HG03378 (cell line): ENCODE data around the gene C5orf22.
"Not testable (repeated sequence)": the region's sequence is repeated elsewhere in the genome, so short reads cannot be mapped to it uniquely, and the experiment has no call there.

Experiments
- ATAC-seq: cut with Tn5 transposase; IDR thresholded peaks from one replicate; pipeline ENCODE4 v1.9.1; 2021; ENCODE audit warnings: mild to moderate bottlenecking, moderate library complexity; ENCODE audit not compliant: unreplicated experiment

C5orf22 gene

DNA sequence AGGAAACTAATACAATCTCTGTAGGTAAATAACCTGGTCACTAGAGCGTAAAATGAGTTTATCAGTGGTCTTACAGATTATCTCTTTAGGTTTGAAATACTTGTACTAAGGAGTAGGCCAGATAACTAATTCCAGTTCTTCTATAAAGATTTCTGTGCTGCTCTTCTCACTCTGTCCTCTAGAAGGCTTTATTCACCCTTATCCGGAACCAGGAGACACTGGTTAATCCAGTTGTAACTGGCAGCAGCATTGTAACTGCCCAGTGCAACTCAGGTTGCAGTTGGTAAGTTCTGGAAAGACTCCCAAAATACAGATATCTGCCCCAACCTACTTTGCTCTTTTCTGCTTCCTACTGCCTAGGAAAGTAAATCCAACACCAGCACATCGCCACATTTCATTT, 19.8 kb downstream of the C5orf22 start:
- no peak for ATAC-seq

GRCh38 chr5:31553863-31554262, 21.8 kb downstream of the C5orf22 start:
- no peak for ATAC-seq

DNA sequence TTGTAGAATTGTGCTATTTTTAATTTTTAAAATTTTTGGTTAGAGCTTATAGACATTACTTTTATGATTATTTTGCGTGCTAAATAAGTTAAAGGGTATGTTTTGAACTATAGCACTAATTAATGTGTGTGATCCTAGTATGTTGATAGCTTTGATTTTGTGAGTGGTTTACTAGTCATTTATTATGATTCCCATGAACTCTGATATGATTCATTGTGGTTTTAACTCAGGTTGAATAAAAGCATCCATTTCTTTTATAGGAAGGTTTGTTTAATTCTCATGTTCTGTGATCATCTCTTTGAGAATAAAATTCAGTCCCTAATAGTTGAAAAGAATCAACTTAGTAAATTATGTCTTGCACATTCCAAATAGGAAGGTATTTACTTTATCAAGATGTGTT, 22.5 kb downstream of the C5orf22 start:
- no peak for ATAC-seq

GRCh38 chr5:31556461-31556860, 24.4 kb downstream of the C5orf22 start:
- ATAC-seq, result no peak

DNA sequence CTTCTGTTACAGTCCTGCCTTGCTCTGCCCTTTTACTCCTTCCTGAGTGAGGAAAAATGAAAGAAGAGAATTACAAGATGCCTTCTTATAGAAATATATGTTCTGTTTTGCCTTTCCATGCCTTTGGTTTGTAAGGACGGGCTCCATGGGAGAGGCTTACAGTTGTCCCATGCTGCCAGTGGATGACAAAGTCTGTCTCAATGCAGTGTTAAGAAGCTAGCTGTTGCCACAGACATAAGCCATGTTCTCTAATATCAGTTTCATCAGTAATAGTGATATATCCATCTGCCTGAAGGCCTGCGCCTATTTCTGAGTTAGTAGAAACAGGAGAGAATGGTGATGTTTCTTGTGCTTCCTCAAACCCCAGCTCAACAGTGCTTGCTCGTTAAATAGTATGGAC, 27.8 kb downstream of the C5orf22 start:
- ATAC-seq, result no peak

GRCh38 chr5:31561946-31562345, 29.8 kb downstream of the C5orf22 start:
- no peak for ATAC-seq

DNA sequence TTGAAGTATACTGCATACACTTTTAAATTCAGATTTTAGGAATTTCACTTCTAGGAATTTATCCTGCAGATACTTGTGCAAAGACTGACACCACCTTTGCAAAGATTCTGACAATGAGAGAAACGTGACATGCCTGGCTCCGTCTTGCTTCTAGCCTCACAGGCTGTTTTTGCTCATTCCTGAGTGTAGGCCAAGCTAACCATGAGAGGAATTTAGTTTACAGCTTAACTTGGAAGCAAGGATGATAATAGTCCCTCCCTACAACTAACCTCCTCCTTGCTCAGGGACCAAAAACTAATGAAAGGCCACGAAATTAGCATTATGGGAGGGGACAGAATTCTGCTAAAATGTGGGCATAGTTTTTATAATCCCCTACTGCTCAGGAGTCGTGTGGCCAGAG, 31.1 kb downstream of the C5orf22 start:
- no peak for ATAC-seq

DNA sequence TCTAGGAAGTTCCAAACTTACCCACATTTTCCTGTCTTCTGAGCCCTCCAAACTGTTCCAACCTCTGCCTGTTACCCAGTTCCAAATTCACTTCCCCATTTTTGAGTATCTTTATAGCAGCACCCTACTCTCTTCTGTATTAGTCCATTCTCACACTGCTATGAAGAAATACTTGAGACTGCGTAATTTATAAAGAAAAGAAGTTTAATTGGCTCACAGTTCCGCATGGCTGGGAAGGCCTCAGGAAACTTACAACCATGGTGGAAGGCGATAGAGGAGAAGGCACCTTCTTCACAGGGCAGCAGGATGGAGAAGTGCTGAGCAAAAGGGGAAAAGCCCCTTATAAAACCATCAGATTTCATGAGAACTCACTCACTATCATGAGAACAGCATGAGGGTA, 34.3 kb downstream of the C5orf22 start:
- ATAC-seq, result not testable (repeated sequence)

GRCh38 chr5:31568302-31568835, 36.3 kb downstream of the C5orf22 start:
- no peak for ATAC-seq

GRCh38 chr5:31569068-31569467, 37.0 kb downstream of the C5orf22 start:
- ATAC-seq, result no peak

DNA sequence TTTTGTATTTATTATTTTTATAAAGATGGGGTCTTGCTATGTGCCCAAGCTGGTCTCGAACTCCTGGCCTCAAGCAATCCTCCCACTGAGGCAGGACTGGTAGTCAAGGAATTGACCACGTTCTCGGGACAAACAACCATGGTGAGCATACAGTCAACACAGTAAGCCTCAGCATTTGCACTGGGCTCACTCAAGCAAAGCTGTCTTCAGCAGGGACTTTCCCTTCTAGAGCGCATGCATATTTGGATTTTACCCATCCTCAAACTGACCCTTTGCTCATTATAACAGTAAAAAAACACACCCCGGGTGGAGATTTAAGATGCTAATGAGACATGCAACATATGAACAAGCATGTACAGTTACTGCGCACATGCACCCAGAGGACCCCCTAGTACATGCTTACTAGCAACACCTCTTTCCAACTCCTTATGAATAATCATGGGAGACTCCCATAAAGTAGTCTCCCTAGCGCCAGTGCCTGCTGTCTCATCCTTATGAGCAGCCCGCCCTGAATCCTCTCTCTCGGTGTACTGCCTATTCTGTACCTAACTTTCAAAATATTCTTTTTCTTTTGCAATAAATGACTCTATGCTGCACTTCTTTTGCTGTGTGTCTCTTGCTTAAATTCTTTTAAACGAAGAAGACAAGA, 41.5 kb downstream of the C5orf22 start:
- peak; percentile 77 for ATAC-seq

DNA sequence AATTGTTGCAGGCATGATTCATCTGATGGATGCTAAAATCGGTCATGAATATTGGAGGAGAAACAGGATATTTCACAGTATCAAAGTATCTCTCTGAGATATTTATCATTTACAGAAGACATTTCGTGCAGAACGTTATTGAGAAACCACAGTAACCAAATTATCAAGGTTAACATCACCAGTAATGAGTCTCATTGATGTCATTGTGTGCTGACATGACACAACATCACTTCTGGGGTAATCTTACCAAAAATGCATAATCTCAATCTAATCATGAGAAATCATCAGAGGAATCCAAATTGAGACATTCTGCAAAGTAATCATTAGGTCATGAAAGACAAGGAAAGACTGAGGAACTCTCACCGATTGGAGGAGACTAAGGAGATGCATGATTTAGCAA, 42.7 kb downstream of the C5orf22 start:
- no peak for ATAC-seq

DNA sequence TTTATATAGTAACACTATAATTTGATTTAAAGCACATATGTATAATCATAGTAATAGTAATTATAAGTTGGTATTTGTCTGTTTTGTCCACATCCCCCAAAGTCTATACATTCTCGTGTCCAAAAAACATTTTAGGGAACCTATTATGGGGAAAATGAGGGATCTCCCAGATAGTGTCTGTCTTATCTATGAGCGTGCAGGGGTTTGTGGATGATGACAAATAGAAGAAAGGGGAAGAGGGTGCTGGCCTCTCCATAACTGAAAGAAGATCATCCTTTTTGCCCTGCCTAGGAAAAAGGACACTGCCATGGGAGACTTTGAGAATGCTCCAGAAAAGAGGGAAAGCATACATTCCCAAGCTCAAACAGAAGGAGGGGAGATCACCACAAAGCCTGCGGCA, 45.3 kb downstream of the C5orf22 start:
- ATAC-seq, result no peak

DNA sequence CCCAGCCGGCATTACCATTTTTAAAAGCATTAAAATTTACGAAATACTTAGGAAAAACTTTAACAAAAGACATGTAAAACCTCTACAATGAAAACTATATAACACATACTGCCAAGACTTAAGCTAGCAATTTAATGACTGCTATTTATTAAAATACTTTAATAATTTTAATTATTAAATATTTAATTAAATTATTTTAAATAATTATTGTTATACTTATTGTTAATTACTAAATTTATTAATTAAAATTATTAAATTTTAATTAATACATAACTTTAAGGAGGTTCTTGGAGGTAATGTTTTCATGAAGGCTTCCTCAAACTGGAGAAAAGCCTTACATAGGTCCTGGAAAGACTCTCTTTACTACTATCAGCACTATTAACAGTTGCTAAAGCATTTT, 47.5 kb downstream of the C5orf22 start:
- no peak for ATAC-seq

DNA sequence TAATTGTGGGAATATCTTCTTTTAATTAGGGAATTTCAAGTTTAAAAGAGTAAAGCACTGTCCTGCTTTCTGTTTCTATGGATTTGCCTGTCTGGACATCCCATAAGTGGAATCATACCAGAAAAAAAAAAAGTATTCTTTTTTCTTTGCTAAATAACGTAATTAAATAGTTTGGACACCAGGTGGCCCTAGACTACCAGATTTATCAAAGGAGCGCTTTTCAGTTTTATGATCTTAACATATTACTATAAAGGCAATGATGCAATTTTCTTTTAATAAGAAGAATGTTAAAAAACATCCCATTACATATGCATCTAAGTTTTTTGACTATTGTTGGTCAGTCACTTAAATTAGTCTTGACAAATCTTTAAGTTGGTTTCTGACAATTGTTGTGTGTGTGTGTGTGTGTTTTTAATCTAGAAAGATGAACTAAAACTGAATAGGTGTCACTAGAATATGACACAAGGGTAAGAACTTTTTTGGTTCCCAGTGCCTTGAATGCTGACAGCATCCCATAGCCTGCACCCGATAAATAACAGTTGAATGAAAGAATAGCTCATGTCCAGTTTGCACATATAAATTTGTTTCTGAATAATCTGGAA, 49.5 kb downstream of the C5orf22 start:
- ATAC-seq, result no peak

DNA sequence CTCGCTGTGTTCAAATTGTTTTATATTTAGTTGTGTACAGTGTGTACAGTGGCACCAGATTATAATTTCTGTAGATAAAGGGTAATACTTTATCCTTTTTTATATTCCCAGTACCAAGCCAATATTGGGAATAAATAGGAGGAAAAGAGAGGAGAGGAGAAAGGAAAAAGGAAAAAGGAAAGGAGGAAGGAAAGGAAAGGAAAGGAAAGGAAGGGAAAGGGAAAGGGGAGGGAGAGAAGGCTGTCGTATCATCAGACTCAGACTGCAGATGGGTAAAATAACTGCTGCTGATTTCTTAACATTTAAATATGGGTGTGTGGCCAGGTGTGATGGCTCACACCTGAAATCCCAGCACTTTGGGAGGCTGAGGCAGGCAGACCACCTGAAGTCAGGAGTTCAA, 51.0 kb downstream of the C5orf22 start:
- ATAC-seq, result no peak

DNA sequence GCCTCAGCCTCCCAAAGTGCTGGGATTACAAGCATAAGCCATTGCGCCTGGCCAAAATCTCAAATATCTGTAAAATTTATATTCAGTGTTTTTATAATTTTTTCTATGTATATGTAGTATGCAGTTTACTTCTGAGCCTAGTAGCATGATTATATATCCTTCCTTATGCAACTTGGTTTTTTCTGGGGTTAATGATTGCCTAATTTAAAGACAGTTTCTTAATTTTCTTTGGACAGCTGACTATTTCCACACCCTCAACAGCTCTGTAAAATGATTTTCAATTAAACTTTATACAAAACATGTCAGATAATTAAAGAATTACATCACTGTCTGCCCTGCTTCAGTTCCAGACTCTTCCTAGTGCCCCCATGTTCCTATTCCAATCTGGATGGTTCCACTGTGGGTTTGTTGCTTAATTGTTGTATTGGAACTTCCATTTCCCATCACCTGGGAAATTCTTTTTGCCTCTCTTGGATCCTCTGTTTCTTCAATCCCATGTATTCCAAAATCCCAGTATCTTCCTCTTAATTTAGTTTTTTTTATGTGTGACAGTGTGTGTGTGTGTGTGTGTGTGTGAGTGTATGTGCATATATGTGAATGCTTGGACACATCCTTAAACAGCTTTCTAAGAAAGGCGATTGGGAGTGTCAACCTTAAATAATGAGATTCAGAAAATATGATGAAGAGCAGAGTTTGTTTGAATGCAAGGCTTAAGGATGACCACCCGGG, 53.2 kb downstream of the C5orf22 start:
- ATAC-seq, result no peak

DNA sequence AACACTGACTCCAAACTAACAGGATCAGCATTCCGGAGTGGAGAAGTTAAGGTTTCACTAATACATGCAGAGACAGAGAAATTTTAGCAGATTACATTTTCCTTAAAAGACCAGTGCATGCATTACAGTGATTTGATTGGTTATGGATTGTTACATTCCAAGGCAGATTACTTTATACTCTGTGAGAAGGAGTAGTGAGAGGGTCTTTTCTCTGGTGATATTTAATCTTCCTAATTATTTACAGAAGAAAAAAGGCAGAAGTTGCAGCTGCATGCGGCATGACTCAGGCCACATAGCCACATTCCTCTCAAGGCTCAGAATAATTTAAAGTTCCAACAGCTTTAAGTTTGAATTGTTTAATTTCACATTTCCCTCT, 53.8 kb downstream of the C5orf22 start:
- no peak for ATAC-seq

- ATAC-seq, result no peak
Measured at GRCh38 chr5:31587546-31587945, 55.4 kb downstream of the C5orf22 start.

DNA sequence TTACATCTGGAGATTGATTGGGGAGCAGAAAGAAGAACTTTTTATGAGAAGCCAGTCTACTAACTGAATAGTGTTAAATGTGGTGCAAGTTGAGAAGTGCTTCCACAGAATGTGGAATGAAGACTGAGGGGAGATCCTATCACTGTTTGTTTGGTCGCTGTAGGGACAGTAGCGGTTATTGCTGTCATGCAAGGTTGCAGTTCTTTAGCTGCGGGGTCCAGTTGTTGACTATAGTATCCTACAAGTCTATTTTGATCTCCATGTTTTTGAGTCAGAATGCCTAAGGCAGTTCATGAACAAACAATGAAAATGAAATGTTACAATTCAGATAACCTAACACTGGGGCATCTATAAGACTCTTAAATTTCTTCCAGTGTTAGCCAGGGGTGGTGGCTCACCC, 61.6 kb downstream of the C5orf22 start:
- no peak for ATAC-seq

- no peak for ATAC-seq
Measured at GRCh38 chr5:31596354-31596753, 64.3 kb downstream of the C5orf22 start.
